Heart right ventricle (tissue), 16 donors: Measurements from ENCODE around the gene JCAD. TPM values are rescaled to one million over a fixed set of nuclear protein-coding genes. Genes with fewer than 3 reads are reported as not detected.
A peak's percentile ranks its signal among the peaks of the same experiment; 100 is the strongest.

Experiments used
- ATAC-seq, 8 donors: fragments of 200-7000 bp; cut with Tn5 transposase; one replicate each; pipeline ENCODE4 v1.9.1; 2020; ENCODE audit warnings: mild to moderate bottlenecking in 8 of 8, moderate library complexity in 8 of 8, moderate number of reproducible peaks in 1 of 8
- DNase-seq, 2 donors: peaks; one replicate each; pipeline ENCODE4 v3.0.0-alpha.2; 2020
- H3K27ac ChIP-seq, 10 donors: fragments of 200-600 bp; sonication (generic) in 2 of 10; one replicate each; pipeline versions ENCODE4 v1.5.0 to v1.8.0; 2020 to 2022; ENCODE audit warnings: mild to moderate bottlenecking in 3 of 10
- H3K27me3 ChIP-seq, 7 donors: fragments of 200-600 bp; one replicate each; pipeline ENCODE4 v1.8.0; 2021 to 2022; ENCODE audit warnings: mild to moderate bottlenecking in 2 of 7
- H3K36me3 ChIP-seq, 9 donors: fragments of 200-600 bp; sonication (generic) in 1 of 9; one replicate each; pipeline versions ENCODE4 v1.5.0 to v1.8.0; 2020 to 2022; ENCODE audit warnings: mild to moderate bottlenecking in 2 of 9
- H3K4me1 ChIP-seq, 9 donors: fragments of 200-600 bp; sonication (generic) in 1 of 9; one replicate each; pipeline versions ENCODE4 v1.5.0 to v1.8.0; 2020 to 2022; ENCODE audit warnings: mild to moderate bottlenecking in 4 of 9
- H3K4me3 ChIP-seq, 10 donors: fragments of 200-600 bp; sonication (generic) in 2 of 10; one replicate each; pipeline versions ENCODE4 v1.5.0 to v1.8.0; 2020 to 2022; ENCODE audit warnings: mild to moderate bottlenecking in 7 of 10, moderate library complexity in 2 of 10
- H3K9me3 ChIP-seq, 11 donors: fragments of 200-600 bp in 10 of 11; sonication (generic) in 2 of 11; one replicate each; pipeline versions ENCODE4 v1.5.0 to v1.8.0; 2013 to 2022; ENCODE audit warnings: mild to moderate bottlenecking in 2 of 11, control low read depth in 1 of 11, moderate library complexity in 1 of 11
- CTCF ChIP-seq, 9 donors: fragments of 200-600 bp; sonication (generic) in 2 of 9; IDR thresholded peaks; one replicate each; pipeline versions ENCODE4 v1.5.0 to v1.8.0; 2021 to 2022; ENCODE audit warnings: antibody characterized with exemption in 9 of 9, mild to moderate bottlenecking in 5 of 9, moderate library complexity in 1 of 9
- WGBS, 2 donors: extraction: QIAGEN DNeasy Blood & Tissue Kit; methylation state at CpG; one replicate each; pipeline ENCODE4 v1.1.7; 2013; ENCODE audit warnings: inconsistent platforms in 1 of 2; 5-methylcytosine and 5-hydroxymethylcytosine counted together
- intact Hi-C, 10 donors: fragments of 100-400 bp; cut with DNase I; formaldehyde crosslinking; loops; one replicate each; pipeline versions ENCODE4 v1.11.1 to v1.14.2; 2022
- polyA plus RNA-seq, 2 donors: library from polyadenylated mRNA; stranded (reverse); fragments of 200-250 nt; gene quantifications; one replicate each; pipeline ENCODE4 v1.2.3, GENCODE V29; 2013
- total RNA-seq, 10 donors: library from RNA; stranded (reverse); fragmentation: NEBNext Ultra II Directional in 3 of 10; extraction: Animal tissue kit (Norgen Biotek cat#: 25700) in 3 of 10; gene quantifications; one replicate each; pipeline versions ENCODE4 v1.2.1 to v1.2.4, GENCODE V29; 2021 to 2023
- donor health status: Arrhythmogenic right ventricular cardiomyopathy.
- donor health status: ischemic (EF 13 %, LVEDD 7.1; RV severe dilation, severe dysfunction).
- donor health status: healthy with polysubstance abuse.
- donor health status: DM: no; HTN: yes; CAD: no.
- donor health status: DM: no; HTN: no; CAD: no.
- donor health status: ischemic (EF 25% LVEDD 6.9; RV normal size, moderate dysfunction).
- donor health status: ischemic (EF 25% LVEDD 5.7; RV mildly dilated, moderate dysfunction).
- donor health status: healthy.
- donor health status: DM: yes; HTN: yes; CAD: no.
- donor health status: Ischemic cardiomyopathy.
- donor health status: ischemic (EF 35%, LVEDD 5.7; RV mildly dilated, moderate dysfunction).
- donor health status: nonischemic (EF 11% LVEDD 7.7; RV severe dilation, severe dysfunction).
- donor health status: DM: yes; HTN: yes; CAD: no.
- donor health status: PGD.
- donor health status: ischemic (EF 29% LVEDD 5.4; RV normal size, mild dysfunction).
- donor health status: nonischemic (EF 23%, LVEDD 6.1; RV moderate dilation, normal function).

JCAD gene
- total and polyA plus RNA-seq, 12 donors, result 7.7 to 39.8 (median 19.7) TPM

DNA sequence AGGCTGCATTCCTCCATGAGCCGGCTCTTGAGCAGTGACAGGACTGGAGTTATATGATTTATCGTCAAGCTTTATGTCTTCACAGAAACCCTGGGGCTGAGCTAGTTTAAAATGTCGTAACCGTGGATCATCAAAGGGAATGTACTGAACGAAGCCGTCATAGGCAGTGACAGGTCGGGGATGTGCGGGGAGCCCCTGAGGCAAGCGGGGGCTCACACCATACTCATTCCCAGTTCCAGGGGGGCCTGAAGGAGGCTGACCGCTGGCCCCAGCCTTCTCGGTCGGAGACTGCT lies 30.7 kb downstream of the JCAD start:
- peaks cover 17 to 62% (median 44%) of the 10 kb centered on the region in 9 donors for H3K4me1 ChIP-seq
- peaks cover 0 to 59% (median 0%) of the 10 kb centered on the region in 9 donors for H3K36me3 ChIP-seq
- intact Hi-C loops, result loop anchor here in 3 of 10 donors (5.0 to 10.0 kb wide), 2 partner anchors 156 to 159 kb away; no protein-coding TSS in a partner anchor
- H3K27me3 ChIP-seq, result peaks cover 0 to 25% (median 2%) of the 10 kb centered on the region in 7 donors
- ATAC-seq (no peak), DNase-seq (no peak)
- peak overlapping the region in 9 of 10 donors; percentile 51 to 83 (median 75) for H3K27ac ChIP-seq
- WGBS, 2 donors, result 81 to 82% methylated on average over 12 of the region's 12 CpGs
- TF ChIP-seq CTCF (IDR thresholded peaks at IDR 0.05), result no peak
- no peak overlapping the region for H3K4me3 ChIP-seq
- H3K9me3 ChIP-seq, result no peaks in the 10 kb centered on the region

DNA sequence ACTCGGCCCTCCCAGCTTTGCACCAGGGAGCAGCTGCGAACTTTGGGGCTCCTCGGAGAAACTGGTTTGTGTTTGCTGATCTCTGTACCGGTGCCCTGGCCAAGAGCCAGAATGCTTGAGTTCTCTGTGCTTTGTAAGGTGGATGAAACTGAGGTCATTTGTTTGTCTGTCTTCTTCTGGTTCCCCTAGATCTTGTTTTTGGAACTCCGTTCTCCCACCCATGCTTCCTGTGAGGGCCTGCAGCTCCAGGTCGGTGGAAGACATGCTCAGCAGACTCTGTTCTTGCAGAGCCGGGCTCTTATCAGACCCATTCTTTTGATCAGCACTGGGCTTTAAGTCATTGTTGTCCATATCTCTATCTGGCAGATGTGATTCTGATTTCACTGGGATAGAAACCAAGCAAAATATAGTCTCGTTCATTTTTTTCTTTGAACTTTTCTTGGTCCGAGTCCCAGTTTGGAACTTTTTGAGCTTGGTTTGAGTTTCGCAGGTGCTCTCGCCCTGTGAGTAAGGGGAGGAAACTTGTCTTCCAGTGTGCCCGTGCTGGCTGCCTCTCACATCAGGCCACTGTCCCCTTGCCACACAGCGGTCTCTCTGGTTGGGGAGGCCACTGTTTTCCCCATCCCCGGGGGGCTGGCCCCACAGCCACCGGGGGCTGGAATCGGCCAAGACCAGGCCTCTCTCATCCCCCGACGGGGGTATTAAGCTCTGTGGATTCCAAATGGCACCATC lies 31.2 kb downstream of the JCAD start:
- peak overlapping the region; percentile 68 to 83 (median 76) for H3K27ac ChIP-seq
- peaks cover 0 to 21% (median 0%) of the 10 kb centered on the region in 7 donors for H3K27me3 ChIP-seq
- H3K36me3 ChIP-seq, result peaks cover 0 to 61% (median 0%) of the 10 kb centered on the region in 9 donors
- peaks cover 17 to 62% (median 44%) of the 10 kb centered on the region in 9 donors for H3K4me1 ChIP-seq
- no peak for TF ChIP-seq CTCF (IDR thresholded peaks at IDR 0.05)
- H3K4me3 ChIP-seq, result peak overlapping the region in 3 of 10 donors; percentile 17 to 30 (median 24)
- H3K9me3 ChIP-seq, result no peaks in the 10 kb centered on the region
- intact Hi-C loops, result loop anchor here in 3 of 10 donors (5.0 to 10.0 kb wide), 2 partner anchors 157 to 159 kb away; no protein-coding TSS in a partner anchor
- ATAC-seq (peak; percentile 66 to 90 (median 86)), DNase-seq (peak; percentile 35 to 77)
- WGBS, 2 donors, result 59 to 66% methylated on average over 18 of the region's 18 CpGs

- Histone ChIP-seq H3K27me3 (peaks cover 0 to 15% (median 0%) of the 10 kb centered on the region in 7 donors), H3K36me3 (peaks cover 0 to 62% (median 0%) of the 10 kb centered on the region in 9 donors), H3K4me1 (peaks cover 17 to 58% (median 44%) of the 10 kb centered on the region in 9 donors), H3K27ac (peak overlapping the region; percentile 49 to 80 (median 68)), H3K4me3 (peak overlapping the region in 3 of 10 donors; percentile 17 to 30 (median 24)), H3K9me3 (no peaks in the 10 kb centered on the region)
- peak; percentile 43 to 57 for DNase-seq
- intact Hi-C loops, result loop anchor here in 3 of 10 donors (5.0 to 10.0 kb wide), 2 partner anchors 157 to 160 kb away; no protein-coding TSS in a partner anchor
- TF ChIP-seq CTCF (IDR thresholded peaks at IDR 0.05), result peak in 2 of 9 donors; percentile 14 to 20
- WGBS, 2 donors, result 54 to 67% methylated on average over 42 of the region's 42 CpGs
- peak; percentile 50 to 80 (median 71) for ATAC-seq
Observed at GRCh38 chr10:30027057-30028005, 32.1 kb downstream of the JCAD start.

GRCh38 chr10:30026578-30026977 lies 32.8 kb downstream of the JCAD start:
- ATAC-seq, result peak in 1 of 8 donors; percentile 7
- WGBS, 2 donors, result 82 to 85% methylated on average over 10 of the region's 10 CpGs
- Histone ChIP-seq H3K9me3 (no peaks in the 10 kb centered on the region), H3K27ac (peak overlapping the region; percentile 49 to 80 (median 68)), H3K27me3 (peaks cover 0 to 15% (median 0%) of the 10 kb centered on the region in 7 donors), H3K36me3 (peaks cover 0 to 70% (median 0%) of the 10 kb centered on the region in 9 donors), H3K4me1 (peaks cover 17 to 58% (median 44%) of the 10 kb centered on the region in 9 donors), H3K4me3 (peak overlapping the region in 1 of 10 donors; percentile 30)
- peak in 1 of 2 donors; percentile 20 for DNase-seq
- no peak for TF ChIP-seq CTCF (IDR thresholded peaks at IDR 0.05)
- intact Hi-C loops, result loop anchor here in 3 of 10 donors (5.0 to 10.0 kb wide), 2 partner anchors 158 to 161 kb away; no protein-coding TSS in a partner anchor
